GM04504 (cell line): ENCODE results near the gene XRCC3.
A peak's percentile ranks its signal among the peaks of the same experiment; 100 is the strongest.

Source experiments
- DNase-seq: peaks from one replicate; pipeline ENCODE4 v3.0.0-alpha.2; 2012; ENCODE audit warnings: low read depth

XRCC3 gene

GRCh38 chr14:103715052-103716000 lies at the start of gene XRCC3, which contains the start of gene ZFYVE21:
Gene XRCC3, minus strand, starts transcription at chr14:103715451. Its CDS starts 4,364 bp downstream, at chr14:103711087.
Gene ZFYVE21, plus strand, starts transcription at chr14:103715810. Its CDS starts 32 bp downstream, at chr14:103715842.
- DNase-seq = peak; percentile 99

GRCh38 chr14:103763730-103764488 lies 48.7 kb upstream of the XRCC3 start:
- no peak for DNase-seq

- DNase-seq = no peak
These were observed 47.3 kb upstream of the XRCC3 start for GRCh38 chr14:103762541-103762940.

GRCh38 chr14:103762036-103762435 lies 46.8 kb upstream of the XRCC3 start:
- DNase-seq = no peak

- DNase-seq = no peak
These were observed 43.0 kb upstream of the XRCC3 start for GRCh38 chr14:103758059-103758776.

GRCh38 chr14:103755060-103755459 lies 39.8 kb upstream of the XRCC3 start:
- no peak for DNase-seq

GRCh38 chr14:103753774-103754173 lies 38.5 kb upstream of the XRCC3 start:
- DNase-seq = no peak

- no peak for DNase-seq
These were observed 34.6 kb upstream of the XRCC3 start for GRCh38 chr14:103749860-103750259.

GRCh38 chr14:103749452-103749851 lies 34.2 kb upstream of the XRCC3 start:
- no peak for DNase-seq

- DNase-seq = no peak
These were observed 33.2 kb upstream of the XRCC3 start for GRCh38 chr14:103748534-103748857.

GRCh38 chr14:103746701-103747100 lies 31.4 kb upstream of the XRCC3 start:
- no peak for DNase-seq

GRCh38 chr14:103745424-103745823 lies 30.2 kb upstream of the XRCC3 start:
- no peak for DNase-seq

GRCh38 chr14:103744621-103745395 lies 29.6 kb upstream of the XRCC3 start:
- DNase-seq = no peak

GRCh38 chr14:103743691-103744090 lies 28.4 kb upstream of the XRCC3 start:
- DNase-seq = no peak

GRCh38 chr14:103742499-103743255 lies 27.4 kb upstream of the XRCC3 start:
- DNase-seq = no peak

- DNase-seq = no peak
These were observed 26.6 kb upstream of the XRCC3 start for GRCh38 chr14:103741876-103742275.

- peak; percentile 17 for DNase-seq
These were observed 25.9 kb upstream of the XRCC3 start for GRCh38 chr14:103740991-103741689.

GRCh38 chr14:103739793-103740501 lies 24.7 kb upstream of the XRCC3 start:
- no peak for DNase-seq

- DNase-seq = no peak
These were observed 24.2 kb upstream of the XRCC3 start for GRCh38 chr14:103739466-103739792.
